Right cardiac atrium (tissue), 5 donors: ENCODE results near the gene TMEFF2. TPM values are rescaled to one million over a fixed set of nuclear protein-coding genes. Genes with fewer than 3 reads are reported as not detected.
A peak's percentile ranks its signal among the peaks of the same experiment; 100 is the strongest.

Experiments used
- ATAC-seq, 2 donors: fragments of 200-7000 bp; cut with Tn5 transposase; one replicate each; pipeline versions ENCODE4 v1.8.0 to v1.9.1; 2020; ENCODE audit warnings: moderate library complexity in 2 of 2, mild to moderate bottlenecking in 1 of 2
- DNase-seq, 3 donors: peaks; one replicate each; pipeline ENCODE4 v3.0.0-alpha.2; 2020
- H3K27ac ChIP-seq: one replicate; pipeline ENCODE4 v1.5.1; 2013; ENCODE audit warnings: mild to moderate bottlenecking, low read length, control low read depth, moderate library complexity
- H3K27me3 ChIP-seq: one replicate; pipeline ENCODE4 v1.6.1; 2013; ENCODE audit not compliant: control insufficient read depth, insufficient read depth
- H3K4me1 ChIP-seq: one replicate; pipeline ENCODE4 v1.6.1; 2013; ENCODE audit warnings: low read length; ENCODE audit not compliant: control insufficient read depth, insufficient read depth
- H3K4me3 ChIP-seq: one replicate; pipeline ENCODE4 v1.5.1; 2013; ENCODE audit warnings: low read length, control low read depth
- H3K9me3 ChIP-seq: one replicate; pipeline ENCODE4 v1.6.1; 2013; ENCODE audit warnings: low read length; ENCODE audit not compliant: control insufficient read depth
- WGBS: extraction: QIAGEN DNeasy Blood & Tissue Kit; methylation state at CpG from one replicate; pipeline ENCODE4 v1.1.7; 2013; 5-methylcytosine and 5-hydroxymethylcytosine counted together
- intact Hi-C, 4 donors: fragments of 100-400 bp; cut with DNase I; formaldehyde crosslinking; loops; one replicate each; pipeline versions ENCODE4 v1.11.0 to v1.14.0; 2022 to 2023
- polyA plus RNA-seq: library from polyadenylated mRNA; stranded (reverse); fragments of 200-250 nt; gene quantifications from one replicate; pipeline ENCODE4 v1.2.3, GENCODE V29; 2013
- total RNA-seq, 4 donors: library from RNA; stranded (reverse); fragmentation: NEBNext Ultra II Directional; extraction: Animal tissue kit (Norgen Biotek cat#: 25700); gene quantifications; one replicate each; pipeline ENCODE4 v1.2.1, GENCODE V29; 2021
- donor health status: healthy with polysubstance abuse.
- donor health status: DM: no; HTN: yes; CAD: no.
- donor health status: DM: no; HTN: no; CAD: no.
- donor health status: DM: no; HTN: yes; CAD: no; lungs with severe emphysema.
- donor health status: DM: yes; HTN: yes; CAD: no.

TMEFF2 gene
- total and polyA plus RNA-seq, 5 donors, result 0.14 to 3.3 (median 1.3) TPM

DNA sequence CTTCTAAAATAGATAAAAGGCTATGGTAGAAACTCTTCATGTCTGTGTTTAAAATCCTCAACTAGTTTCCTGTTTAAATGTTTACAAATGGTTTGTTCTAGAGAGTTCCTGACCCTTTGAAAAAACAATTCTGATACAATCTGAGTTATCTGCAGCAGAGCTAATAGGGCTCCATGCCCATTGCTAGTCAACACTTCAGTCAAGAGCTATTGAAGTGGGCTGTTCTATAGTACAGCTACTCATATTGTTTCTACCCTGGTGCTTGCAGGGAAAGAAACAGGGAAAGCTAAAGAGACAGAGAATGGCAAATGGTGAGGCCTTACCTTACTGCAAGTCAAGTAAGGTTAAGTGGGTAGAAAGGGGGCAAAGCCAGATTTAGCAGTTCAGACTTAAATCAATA, 235.5 kb downstream of the TMEFF2 start:
- ATAC-seq, result peak; percentile 33 to 47
- Histone ChIP-seq H3K4me1 (peaks cover 4% of the 10 kb centered on the region), H3K27me3 (no peaks in the 10 kb centered on the region), H3K4me3 (no peak overlapping the region), H3K9me3 (no peaks in the 10 kb centered on the region), H3K27ac (no peak overlapping the region)
- DNase-seq, result no peak
- intact Hi-C loops, result no loop called here

DNA sequence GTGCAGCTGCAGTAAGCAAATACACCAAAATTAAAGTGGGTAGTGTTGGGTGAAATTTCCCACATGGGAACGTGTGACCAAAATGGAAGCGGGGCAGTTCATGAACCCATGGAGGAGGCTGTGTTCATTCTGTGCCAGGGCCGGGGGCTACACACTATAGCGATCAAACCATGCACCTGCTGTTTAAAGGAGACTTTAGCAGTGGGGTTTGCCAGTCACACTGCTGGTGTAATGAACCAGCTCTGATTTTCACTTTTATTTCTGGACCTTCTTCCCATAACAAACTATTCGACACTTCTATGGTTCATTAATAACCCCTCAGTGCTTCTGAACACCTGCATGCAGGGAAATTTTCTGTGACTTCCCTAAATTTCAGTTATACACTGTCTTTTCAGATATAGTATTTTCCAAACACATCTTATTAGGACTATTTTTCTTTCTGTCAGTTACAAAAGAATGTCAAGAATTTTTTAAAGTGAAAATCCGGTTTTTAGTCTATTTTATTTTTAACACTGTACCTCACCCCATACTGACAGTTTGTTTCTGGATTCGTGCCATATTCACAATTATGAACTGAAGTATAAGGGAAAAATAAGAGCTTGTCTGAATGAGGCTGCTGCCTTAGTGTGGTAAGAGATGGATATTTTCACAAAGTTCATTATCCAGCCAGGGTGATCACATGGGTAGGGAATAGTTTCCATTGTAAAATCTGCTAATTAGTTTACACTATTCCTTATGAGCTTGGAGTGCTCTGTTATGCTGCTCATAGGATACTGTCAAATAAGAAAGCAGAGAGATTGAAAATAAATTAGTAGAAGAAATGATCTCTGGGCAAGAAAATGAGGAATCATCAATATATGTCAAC, 236.5 kb downstream of the TMEFF2 start:
- peaks cover 4% of the 10 kb centered on the region for H3K4me1 ChIP-seq
- ATAC-seq (no peak), DNase-seq (no peak)
- WGBS, result 50% methylated on average over 7 of the region's 7 CpGs
- no peaks in the 10 kb centered on the region for H3K27me3 ChIP-seq
- no peak overlapping the region for H3K4me3 ChIP-seq
- H3K27ac ChIP-seq, result no peak overlapping the region
- no peaks in the 10 kb centered on the region for H3K9me3 ChIP-seq
- intact Hi-C loops, result no loop called here

DNA sequence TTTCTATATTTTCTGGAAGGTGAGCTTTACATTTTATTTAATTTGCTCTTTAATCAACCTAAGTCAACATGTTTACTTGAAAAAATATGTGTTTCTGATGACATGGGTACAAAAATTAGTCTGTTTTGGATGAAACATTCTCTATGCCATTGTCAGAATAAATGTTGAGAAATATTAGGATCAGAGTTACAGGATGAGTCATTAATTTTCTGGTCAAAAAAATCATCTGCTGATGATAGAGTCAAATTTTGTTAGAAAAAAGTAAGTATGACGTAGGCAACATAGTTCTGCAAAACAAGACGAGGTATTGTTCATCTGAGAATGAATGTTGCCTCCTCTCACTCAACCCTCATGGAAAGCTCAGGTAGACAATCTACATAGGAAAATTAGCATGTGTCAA, 240.3 kb downstream of the TMEFF2 start:
- Histone ChIP-seq H3K4me3 (no peak overlapping the region), H3K27ac (no peak overlapping the region), H3K27me3 (no peaks in the 10 kb centered on the region), H3K4me1 (peaks cover 3% of the 10 kb centered on the region), H3K9me3 (no peaks in the 10 kb centered on the region)
- intact Hi-C loops, result no loop called here
- ATAC-seq (no peak), DNase-seq (no peak)
- WGBS, result 49% methylated on average over 2 of the region's 2 CpGs

DNA sequence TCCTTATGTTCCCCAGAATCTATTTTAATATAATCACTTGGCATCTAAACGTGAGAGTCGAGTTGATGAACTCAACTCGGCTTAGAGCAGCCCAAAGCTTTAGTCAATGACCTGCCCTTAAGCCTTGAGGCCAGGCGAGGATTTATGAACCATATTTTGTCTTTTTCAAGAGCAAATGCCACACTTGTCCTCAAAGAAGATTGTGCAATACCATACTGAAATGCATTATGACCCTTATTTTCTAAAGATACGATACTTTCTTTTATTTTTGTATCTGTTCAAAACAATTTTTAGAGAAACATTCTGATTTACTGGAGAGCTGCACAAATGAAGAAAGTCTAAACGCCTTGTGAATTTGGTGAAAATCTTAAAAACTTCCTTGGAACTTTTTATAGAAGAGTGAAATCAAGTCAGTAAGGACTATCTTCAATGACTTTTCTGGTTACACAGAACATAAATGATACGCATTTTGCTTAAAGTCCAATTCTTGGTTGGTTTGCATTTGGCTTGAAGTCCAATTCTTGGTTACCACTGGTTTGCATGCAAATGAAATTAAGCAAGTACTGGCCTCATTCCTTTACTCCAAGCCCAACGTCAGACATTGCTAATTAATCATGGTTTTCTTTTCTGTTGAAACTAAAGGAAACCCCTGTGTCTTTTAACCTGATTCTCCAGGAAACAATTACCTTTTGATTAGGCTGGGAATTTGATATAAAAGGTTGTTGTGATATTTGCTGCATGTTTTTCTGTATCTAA, 242.0 kb downstream of the TMEFF2 start:
- no peak for ATAC-seq
- Histone ChIP-seq H3K27me3 (no peaks in the 10 kb centered on the region), H3K4me1 (no peaks in the 10 kb centered on the region), H3K27ac (no peak overlapping the region), H3K4me3 (no peak overlapping the region), H3K9me3 (no peaks in the 10 kb centered on the region)
- intact Hi-C loops, result no loop called here
- WGBS, result 86% methylated on average over 8 of the region's 8 CpGs
- DNase-seq, result no peak

DNA sequence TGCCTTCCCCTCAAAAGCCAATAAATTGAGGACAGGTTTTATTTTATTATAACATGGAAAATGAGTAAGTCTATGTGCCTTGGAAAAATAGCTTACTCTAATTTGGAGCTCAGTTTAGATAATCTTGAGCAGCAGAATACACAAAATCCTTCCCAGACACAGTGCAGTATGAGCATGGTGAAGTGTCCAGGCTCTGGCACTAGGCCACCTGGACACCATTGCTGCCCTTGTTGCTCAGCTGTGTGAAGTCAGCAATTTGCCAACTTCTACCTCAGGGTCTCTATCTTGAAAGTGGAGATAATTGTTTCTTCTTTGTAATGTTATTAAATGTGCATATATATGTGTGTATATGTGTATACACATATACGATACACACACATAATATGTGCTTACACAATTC, 242.9 kb downstream of the TMEFF2 start:
- H3K4me3 ChIP-seq, result no peak overlapping the region
- H3K4me1 ChIP-seq, result no peaks in the 10 kb centered on the region
- 99% methylated on average over 1 of the region's 1 CpG for WGBS
- DNase-seq, result peak in 2 of 3 donors; percentile 40 to 56
- peak in 1 of 2 donors; percentile 47 for ATAC-seq
- H3K27me3 ChIP-seq, result no peaks in the 10 kb centered on the region
- intact Hi-C loops, result no loop called here
- no peak overlapping the region for H3K27ac ChIP-seq
- no peaks in the 10 kb centered on the region for H3K9me3 ChIP-seq

DNA sequence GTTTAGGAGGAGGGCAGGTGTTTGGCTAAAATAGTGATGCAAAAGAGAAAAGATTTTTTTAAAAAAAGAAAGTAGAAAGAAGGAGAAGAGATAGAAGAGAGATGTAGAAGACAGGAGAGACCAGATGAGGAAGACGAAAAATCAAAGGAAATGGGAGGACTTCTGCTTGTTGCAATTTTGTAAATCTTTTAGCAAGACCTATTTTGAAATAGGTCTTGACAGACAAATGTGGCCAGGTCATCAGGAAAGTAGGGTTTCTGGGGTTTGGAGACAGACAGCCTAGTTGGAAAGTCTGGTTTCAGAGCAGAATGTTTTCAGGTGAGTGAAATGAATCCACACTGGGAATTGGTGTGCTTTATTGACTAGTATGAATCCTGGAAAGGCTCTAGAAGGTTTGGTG, 243.4 kb downstream of the TMEFF2 start:
- WGBS, result 80% methylated on average over 1 of the region's 1 CpG
- Histone ChIP-seq H3K9me3 (no peaks in the 10 kb centered on the region), H3K27me3 (no peaks in the 10 kb centered on the region), H3K4me3 (no peak overlapping the region), H3K27ac (no peak overlapping the region), H3K4me1 (no peaks in the 10 kb centered on the region)
- intact Hi-C loops, result no loop called here
- DNase-seq, result no peak
- ATAC-seq, result no peak

DNA sequence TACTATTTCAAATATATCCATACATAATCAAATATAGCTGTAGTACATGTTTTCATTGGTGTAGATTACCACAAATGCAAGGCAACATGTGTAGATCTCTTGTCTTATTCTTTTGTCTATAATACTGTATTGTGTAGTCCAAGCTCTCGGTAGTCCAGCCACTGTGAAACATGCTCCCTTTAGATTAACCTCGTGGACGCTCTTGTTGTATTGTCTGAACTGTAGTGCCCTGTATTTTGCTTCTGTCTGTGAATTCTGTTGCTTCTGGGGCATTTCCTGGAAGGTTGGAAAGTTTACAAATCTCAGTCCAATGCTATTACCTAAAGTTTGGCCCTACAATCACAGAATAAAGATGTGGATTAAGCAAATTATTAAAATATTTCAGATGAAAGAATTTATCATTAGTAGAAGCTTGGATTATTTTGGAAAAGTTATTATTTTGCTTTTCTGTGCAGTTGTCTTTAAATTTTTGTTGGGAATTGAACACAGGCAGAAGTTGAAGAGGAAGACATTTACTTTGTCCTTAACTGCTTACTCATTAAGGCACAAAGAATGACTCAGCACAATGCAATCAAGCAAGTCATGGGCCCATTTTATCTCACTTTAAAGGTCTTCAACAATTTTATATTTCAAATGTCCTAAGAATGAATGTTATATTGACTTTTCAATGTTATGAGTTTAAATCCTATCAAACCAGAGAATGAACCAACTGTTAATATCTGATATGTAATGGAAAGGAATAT, 244.4 kb downstream of the TMEFF2 start:
- intact Hi-C loops, result no loop called here
- Histone ChIP-seq H3K27me3 (no peaks in the 10 kb centered on the region), H3K4me1 (no peaks in the 10 kb centered on the region), H3K9me3 (no peaks in the 10 kb centered on the region), H3K4me3 (no peak overlapping the region), H3K27ac (no peak overlapping the region)
- ATAC-seq (no peak), DNase-seq (no peak)
- WGBS, result 66% methylated on average over 3 of the region's 3 CpGs

DNA sequence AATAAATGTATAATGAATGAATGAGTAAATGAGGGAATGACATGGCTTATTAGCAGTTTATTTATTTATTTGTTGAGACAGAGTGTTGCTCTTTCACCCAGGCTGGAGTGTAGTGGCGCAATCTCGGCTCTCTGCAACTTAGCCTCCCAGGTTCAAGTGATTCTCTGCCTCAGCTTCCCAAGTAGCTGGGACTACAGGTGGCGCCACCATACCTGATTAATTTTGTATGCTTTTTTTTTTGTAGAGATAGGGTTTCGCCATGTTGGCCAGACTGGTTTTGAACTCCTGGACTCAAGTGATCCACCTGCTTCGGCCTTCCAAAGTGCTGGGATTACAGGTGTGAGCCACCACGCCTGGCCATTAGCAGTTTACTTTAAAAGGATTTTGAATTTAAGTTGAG, 247.5 kb downstream of the TMEFF2 start:
- no peaks in the 10 kb centered on the region for H3K27me3 ChIP-seq
- no peak for ATAC-seq
- DNase-seq, result peak in 1 of 3 donors; percentile 13
- H3K4me1 ChIP-seq, result no peaks in the 10 kb centered on the region
- intact Hi-C loops, result no loop called here
- no peak overlapping the region for H3K27ac ChIP-seq
- no peaks in the 10 kb centered on the region for H3K9me3 ChIP-seq
- no peak overlapping the region for H3K4me3 ChIP-seq
- WGBS, result 98% methylated on average over 6 of the region's 6 CpGs

DNA sequence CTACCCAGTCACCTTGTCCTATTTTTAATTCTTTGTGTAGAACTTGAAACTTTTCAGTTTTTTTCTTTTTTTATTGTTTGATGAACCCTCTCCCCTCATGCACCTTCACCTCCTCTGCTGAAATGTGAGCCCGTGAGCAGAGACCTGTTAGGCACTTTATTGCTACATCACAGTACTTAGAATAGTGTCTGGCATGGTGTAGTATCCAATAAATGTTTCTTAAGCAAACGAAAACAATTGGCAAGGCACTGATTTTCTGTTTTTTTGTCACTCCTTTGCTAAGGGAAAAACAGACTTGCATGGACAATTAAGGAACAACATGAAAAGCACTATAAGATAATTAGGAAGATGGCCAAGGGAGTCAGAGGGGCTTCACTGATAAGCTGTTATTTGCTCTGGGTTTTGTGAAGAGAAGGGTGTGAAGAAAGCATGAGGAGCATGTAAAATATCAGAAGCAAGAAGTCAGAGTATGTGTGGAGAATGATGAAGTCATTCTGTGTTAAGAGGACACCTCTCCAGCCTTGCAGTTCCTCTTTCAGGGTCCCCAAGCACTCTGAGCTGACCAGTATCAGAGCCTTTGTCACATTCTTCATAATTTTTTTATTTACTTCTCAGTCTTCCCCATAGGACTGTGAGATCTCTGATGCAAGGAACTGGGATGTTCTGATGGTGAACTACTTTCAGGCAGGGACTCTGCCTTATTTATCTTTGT, 248.1 kb downstream of the TMEFF2 start:
- no peaks in the 10 kb centered on the region for H3K4me1 ChIP-seq
- no peaks in the 10 kb centered on the region for H3K9me3 ChIP-seq
- intact Hi-C loops, result no loop called here
- DNase-seq (no peak), ATAC-seq (no peak)
- WGBS, result 53% methylated on average over 2 of the region's 2 CpGs
- H3K27me3 ChIP-seq, result no peaks in the 10 kb centered on the region
- H3K4me3 ChIP-seq, result no peak overlapping the region
- H3K27ac ChIP-seq, result no peak overlapping the region

DNA sequence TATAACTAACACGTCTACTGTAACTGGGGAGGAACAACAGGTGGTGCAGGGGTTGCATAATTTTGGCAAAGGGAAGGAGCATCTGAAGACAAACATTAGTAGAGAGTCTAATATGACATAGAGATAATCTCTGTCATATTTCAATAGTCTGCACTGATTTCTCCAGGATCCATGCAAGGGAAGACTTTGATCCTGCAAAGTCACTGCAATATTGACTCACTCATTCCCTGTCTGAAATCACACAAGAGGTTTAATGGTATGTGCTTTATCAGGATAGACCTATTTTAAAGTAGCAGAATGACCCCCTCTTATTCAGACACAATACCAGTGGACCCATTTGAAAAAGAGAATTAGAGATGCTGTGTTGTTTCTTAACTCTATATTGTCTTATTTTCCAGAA, 249.1 kb downstream of the TMEFF2 start:
- H3K9me3 ChIP-seq, result no peaks in the 10 kb centered on the region
- H3K4me1 ChIP-seq, result no peaks in the 10 kb centered on the region
- ATAC-seq (no peak), DNase-seq (no peak)
- intact Hi-C loops, result no loop called here
- H3K4me3 ChIP-seq, result no peak overlapping the region
- WGBS, result 76% methylated on average over 1 of the region's 1 CpG
- H3K27me3 ChIP-seq, result no peaks in the 10 kb centered on the region
- H3K27ac ChIP-seq, result no peak overlapping the region
